ENCODE measurements around the gene AQP5. TPM values are rescaled to one million over a fixed set of nuclear protein-coding genes. Genes with fewer than 3 reads are reported as not detected.

The AQP5 gene
- total RNA-seq, 1 donor from 2014 or later: not detected

DNA sequence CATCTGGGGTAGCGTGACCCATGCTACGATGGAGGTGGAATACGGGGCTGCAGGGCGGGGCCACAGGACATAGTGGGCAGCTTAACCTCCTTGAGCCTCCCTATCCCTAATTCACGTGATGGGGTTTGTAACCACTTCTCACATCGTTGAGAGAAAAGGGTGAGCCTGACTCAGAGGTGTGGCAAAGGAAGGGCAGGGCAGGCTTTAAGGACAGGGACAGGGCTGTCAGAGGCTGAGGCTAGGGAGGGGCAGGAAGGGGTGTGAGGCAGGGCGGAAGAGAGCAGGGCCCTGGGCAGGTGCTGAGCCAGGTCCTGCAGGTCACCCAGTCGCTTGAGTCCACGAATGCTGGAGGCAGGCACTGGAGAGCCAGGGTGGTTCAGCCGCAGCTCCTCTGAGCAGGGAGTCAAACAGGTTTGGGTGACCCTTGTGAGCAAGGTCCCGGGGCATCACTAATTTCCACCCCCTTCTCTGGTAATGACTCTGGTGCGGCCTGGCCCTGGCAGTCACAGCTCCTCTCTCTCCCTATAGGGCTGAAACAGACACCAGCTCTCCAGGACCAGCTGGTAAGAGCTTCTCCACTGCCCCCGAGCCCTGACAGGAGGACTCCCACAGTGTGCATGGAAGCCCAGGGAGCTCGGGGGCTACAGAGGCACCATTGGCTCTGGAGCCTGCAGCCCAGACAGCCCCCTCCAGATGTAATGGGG, 18.6 kb upstream of the AQP5 start:
- peaks cover 4% of the 10 kb centered on the region for H3K27me3 Mint-ChIP-seq (ENCODE audit: unreplicated experiment)

DNA sequence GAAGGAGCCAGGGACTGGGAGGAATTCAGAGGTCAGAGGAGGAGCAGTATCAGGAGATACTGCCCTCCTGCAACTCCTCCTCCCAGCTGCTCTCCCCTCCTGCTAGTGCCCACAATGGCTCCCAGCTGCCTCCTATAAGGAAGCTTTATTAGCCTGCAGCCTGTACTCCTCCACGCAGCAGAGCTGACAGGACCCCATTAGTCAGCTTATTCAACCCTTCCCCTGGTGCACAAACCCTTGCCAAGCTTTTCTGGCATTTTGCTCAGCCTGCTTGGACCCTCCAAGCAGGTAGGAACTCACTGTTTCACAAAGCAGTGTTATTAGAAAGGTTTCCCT, 18.1 kb upstream of the AQP5 start:
- Mint-ChIP-seq H3K27ac (ENCODE audit: unreplicated experiment) (no peak overlapping the region), H3K36me3 (ENCODE audit: unreplicated experiment) (no peaks in the 10 kb centered on the region), H3K9me3 (ENCODE audit: unreplicated experiment) (peaks cover 3% of the 10 kb centered on the region), H3K4me1 (ENCODE audit: low read depth, unreplicated experiment) (peaks cover 4% of the 10 kb centered on the region), H3K4me3 (ENCODE audit: unreplicated experiment) (no peak overlapping the region), H3K27me3 (ENCODE audit: unreplicated experiment) (peaks cover 4% of the 10 kb centered on the region)
- TF ChIP-seq, protein P1, sequence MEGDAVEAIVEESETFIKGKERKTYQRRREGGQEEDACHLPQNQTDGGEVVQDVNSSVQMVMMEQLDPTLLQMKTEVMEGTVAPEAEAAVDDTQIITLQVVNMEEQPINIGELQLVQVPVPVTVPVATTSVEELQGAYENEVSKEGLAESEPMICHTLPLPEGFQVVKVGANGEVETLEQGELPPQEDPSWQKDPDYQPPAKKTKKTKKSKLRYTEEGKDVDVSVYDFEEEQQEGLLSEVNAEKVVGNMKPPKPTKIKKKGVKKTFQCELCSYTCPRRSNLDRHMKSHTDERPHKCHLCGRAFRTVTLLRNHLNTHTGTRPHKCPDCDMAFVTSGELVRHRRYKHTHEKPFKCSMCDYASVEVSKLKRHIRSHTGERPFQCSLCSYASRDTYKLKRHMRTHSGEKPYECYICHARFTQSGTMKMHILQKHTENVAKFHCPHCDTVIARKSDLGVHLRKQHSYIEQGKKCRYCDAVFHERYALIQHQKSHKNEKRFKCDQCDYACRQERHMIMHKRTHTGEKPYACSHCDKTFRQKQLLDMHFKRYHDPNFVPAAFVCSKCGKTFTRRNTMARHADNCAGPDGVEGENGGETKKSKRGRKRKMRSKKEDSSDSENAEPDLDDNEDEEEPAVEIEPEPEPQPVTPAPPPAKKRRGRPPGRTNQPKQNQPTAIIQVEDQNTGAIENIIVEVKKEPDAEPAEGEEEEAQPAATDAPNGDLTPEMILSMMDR (IDR thresholded peaks at IDR 0.05; ENCODE audit: partially characterized antibody, unreplicated experiment): no peak
- no peak for DNase-seq

More for the DNA sequence above, 18.6 kb upstream of the AQP5 start:
- H3K4me1 Mint-ChIP-seq (ENCODE audit: low read depth, unreplicated experiment): peaks cover 4% of the 10 kb centered on the region
- no peak for DNase-seq
- TF ChIP-seq, protein P1 (IDR thresholded peaks at IDR 0.05; ENCODE audit: partially characterized antibody, unreplicated experiment): no peak
- no peaks in the 10 kb centered on the region for H3K36me3 Mint-ChIP-seq (ENCODE audit: unreplicated experiment)
- no peak overlapping the region for H3K4me3 Mint-ChIP-seq (ENCODE audit: unreplicated experiment)
- H3K9me3 Mint-ChIP-seq (ENCODE audit: unreplicated experiment): peaks cover 3% of the 10 kb centered on the region
- no peak overlapping the region for H3K27ac Mint-ChIP-seq (ENCODE audit: unreplicated experiment)

DNA sequence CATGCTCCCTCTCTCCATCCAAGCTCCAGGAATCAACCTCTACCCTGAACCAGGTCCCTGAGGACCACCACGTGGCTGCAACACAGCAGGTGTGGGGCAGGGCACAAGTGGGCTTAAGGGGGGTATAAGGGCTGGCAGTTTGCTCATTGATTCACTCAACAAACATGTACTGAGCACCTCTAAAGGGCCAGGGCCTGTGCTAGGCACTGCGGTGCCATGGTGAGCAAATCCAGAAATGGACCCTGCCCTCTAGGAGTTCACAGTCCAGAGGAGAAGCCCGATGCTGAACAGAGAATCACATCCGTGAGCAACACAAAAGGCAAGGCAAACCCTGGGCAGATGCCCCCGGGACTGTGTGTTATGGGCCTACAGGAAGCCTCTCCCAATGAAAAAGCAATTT, 17.6 kb upstream of the AQP5 start:
- H3K36me3 Mint-ChIP-seq (ENCODE audit: unreplicated experiment): no peaks in the 10 kb centered on the region
- peaks cover 4% of the 10 kb centered on the region for H3K27me3 Mint-ChIP-seq (ENCODE audit: unreplicated experiment)
- TF ChIP-seq, protein P1 (IDR thresholded peaks at IDR 0.05; ENCODE audit: partially characterized antibody, unreplicated experiment): no peak
- peaks cover 4% of the 10 kb centered on the region for H3K4me1 Mint-ChIP-seq (ENCODE audit: low read depth, unreplicated experiment)
- no peak overlapping the region for H3K27ac Mint-ChIP-seq (ENCODE audit: unreplicated experiment)
- no peak for DNase-seq
- peaks cover 3% of the 10 kb centered on the region for H3K9me3 Mint-ChIP-seq (ENCODE audit: unreplicated experiment)
- H3K4me3 Mint-ChIP-seq (ENCODE audit: unreplicated experiment): no peak overlapping the region

DNA sequence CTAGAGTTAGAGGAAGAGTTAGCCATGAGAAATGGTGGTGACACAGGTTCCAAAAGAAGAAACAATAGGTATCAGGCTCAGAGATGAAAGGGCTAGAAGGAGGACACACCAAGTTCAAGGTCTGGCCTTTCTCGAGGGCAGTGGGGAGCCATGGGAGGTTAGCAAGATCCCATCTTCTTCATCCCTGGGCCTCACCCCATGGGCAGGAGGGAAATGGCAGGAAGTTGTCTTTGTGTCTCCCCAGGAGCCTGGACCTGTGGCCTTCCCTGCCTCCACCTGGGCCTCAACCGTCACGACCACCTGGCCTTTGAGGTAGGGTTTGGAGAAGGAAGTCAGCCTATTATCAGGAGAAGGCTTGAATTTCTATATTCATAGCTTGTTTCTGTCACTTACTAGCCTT, 17.0 kb upstream of the AQP5 start:
- no peak overlapping the region for H3K4me3 Mint-ChIP-seq (ENCODE audit: unreplicated experiment)
- peaks cover 4% of the 10 kb centered on the region for H3K27me3 Mint-ChIP-seq (ENCODE audit: unreplicated experiment)
- no peak for DNase-seq
- peaks cover 3% of the 10 kb centered on the region for H3K9me3 Mint-ChIP-seq (ENCODE audit: unreplicated experiment)
- peaks cover 4% of the 10 kb centered on the region for H3K4me1 Mint-ChIP-seq (ENCODE audit: low read depth, unreplicated experiment)
- no peaks in the 10 kb centered on the region for H3K36me3 Mint-ChIP-seq (ENCODE audit: unreplicated experiment)
- no peak overlapping the region for H3K27ac Mint-ChIP-seq (ENCODE audit: unreplicated experiment)
- TF ChIP-seq, protein P1 (IDR thresholded peaks at IDR 0.05; ENCODE audit: partially characterized antibody, unreplicated experiment): no peak

DNA sequence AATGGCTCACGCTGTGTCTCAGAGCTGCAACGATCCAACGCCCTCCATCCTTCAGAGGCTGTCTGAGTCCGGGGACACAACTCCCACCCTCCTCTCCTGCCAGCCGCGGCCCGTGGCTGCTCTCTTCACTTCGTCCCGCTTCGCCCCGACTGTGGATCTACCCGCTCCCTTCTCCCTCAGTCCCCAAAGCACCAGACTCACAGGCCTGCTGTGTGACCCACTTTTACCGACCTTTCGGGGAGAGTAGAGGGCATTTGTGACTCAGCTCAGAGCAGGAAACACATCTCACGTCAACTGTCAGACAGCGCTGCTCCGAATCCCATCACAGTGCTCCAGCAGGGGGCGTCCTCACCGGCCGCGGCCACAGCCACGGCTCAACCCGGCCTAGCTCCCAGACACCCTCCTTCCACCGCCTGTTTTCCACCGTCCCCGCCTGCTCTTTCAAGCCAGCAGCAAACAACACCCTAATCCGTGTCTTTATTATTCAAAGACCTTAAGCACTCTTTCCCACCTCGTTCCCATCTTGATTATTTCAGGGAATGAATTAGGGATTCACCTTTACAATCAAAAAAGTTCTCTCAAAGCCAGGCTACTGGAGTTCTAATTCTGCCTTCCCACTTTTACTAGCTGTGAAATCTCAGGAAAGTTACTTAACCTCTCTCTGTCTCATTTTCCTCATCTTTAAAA, 16.1 kb upstream of the AQP5 start:
- H3K4me1 Mint-ChIP-seq (ENCODE audit: low read depth, unreplicated experiment): peaks cover 6% of the 10 kb centered on the region

More for the DNA sequence above, 16.1 kb upstream of the AQP5 start:
- no peaks in the 10 kb centered on the region for H3K36me3 Mint-ChIP-seq (ENCODE audit: unreplicated experiment)
- TF ChIP-seq, protein P1 (IDR thresholded peaks at IDR 0.05; ENCODE audit: partially characterized antibody, unreplicated experiment): peak; percentile 85
- peaks cover 4% of the 10 kb centered on the region for H3K27me3 Mint-ChIP-seq (ENCODE audit: unreplicated experiment)
- no peak overlapping the region for H3K27ac Mint-ChIP-seq (ENCODE audit: unreplicated experiment)
- H3K9me3 Mint-ChIP-seq (ENCODE audit: unreplicated experiment): peaks cover under 1% of the 10 kb centered on the region
- peak; percentile 90 for DNase-seq
- peak overlapping the region; percentile 80 for H3K4me3 Mint-ChIP-seq (ENCODE audit: unreplicated experiment)
